NCI-H510A treated with DMSO at 0.1 percent for 48 hours (cell line): Measurements from ENCODE around the gene CARMIL1.
A peak's percentile ranks its signal among the peaks of the same experiment; 100 is the strongest.
"Not testable (repeated sequence)": the region's sequence is repeated elsewhere in the genome, so short reads cannot be mapped to it uniquely, and the experiment has no call there.

Experiments used
- DNase-seq: peaks from one replicate; lab custom pipeline; 2025; lab: John Stamatoyannopoulos, UW

Gene CARMIL1

GRCh38 chr6:25578538-25578937 lies 299.4 kb downstream of the CARMIL1 start:
- DNase-seq = no peak

GRCh38 chr6:25579391-25579883 lies 300.3 kb downstream of the CARMIL1 start:
- no peak for DNase-seq

DNA sequence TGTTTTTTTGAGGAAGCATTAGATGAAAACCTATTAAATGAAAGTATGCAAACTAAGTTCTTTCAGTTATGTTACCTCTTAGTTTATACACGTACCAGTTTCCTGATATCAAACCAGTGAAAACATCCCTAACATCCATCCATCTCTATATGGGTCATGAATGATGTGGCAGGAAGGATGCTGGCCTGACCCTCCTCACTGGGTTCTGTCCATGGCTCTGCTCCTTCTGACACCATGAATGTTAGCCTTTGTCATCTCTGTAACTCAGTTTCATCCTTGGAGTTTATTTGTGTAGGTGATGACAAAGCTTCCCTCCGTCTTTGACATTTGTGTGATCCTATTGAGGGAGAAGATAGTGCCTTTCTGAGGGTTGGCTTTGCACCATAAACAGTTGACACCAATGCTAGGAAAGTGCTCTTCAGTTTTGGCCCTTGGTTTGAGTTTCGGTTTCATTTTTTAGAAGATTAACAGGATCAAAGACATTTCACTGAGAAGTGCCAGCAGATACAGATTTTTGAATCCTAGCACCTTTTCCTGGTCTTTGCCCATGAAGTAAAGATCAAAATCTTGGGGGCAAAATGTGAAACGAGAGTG lies 300.8 kb downstream of the CARMIL1 start:
- no peak for DNase-seq

- no peak for DNase-seq
Measured at GRCh38 chr6:25582101-25582500, 302.9 kb downstream of the CARMIL1 start.

GRCh38 chr6:25583099-25583498 lies 303.9 kb downstream of the CARMIL1 start:
- DNase-seq = no peak

GRCh38 chr6:25583906-25584305 lies 304.7 kb downstream of the CARMIL1 start:
- no peak for DNase-seq

DNA sequence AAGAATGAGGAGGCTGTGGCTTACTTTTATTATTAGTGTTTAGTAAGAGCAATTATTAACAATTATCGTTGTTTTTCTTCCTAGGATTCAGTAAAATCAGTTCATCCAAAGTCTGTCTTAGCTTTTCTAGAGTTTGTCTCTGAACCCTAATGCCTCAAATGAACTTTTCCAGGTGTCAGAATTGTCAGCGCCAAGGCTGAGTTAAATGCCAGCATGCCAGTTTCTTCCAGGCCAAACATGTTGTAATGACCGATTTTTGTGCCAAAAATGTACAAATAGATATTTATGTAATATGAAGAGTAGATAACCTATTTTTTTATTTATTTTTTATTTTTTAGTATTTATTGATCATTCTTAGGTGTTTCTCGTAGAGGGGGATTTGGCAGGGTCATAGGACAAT lies 306.1 kb downstream of the CARMIL1 start:
- DNase-seq = no peak

DNA sequence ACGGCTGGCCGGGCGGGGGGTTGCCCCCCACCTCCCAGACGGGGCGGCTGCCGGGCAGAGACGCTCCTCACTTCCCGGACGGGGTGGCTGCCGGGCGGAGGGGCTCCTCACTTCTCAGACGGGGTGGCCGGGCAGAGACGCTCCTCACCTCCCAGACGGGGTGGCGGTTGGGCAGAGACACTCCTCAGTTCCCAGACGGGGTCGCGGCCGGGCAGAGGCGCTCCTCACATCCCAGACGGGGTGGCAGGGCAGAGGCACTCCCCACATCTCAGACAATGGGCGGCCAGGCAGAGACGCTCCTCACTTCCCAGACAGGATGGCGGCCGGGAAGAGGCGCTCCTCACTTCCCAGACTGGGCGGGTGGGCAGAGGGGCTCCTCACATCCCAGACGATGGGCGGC lies 306.9 kb downstream of the CARMIL1 start:
- not testable (repeated sequence) for DNase-seq

DNA sequence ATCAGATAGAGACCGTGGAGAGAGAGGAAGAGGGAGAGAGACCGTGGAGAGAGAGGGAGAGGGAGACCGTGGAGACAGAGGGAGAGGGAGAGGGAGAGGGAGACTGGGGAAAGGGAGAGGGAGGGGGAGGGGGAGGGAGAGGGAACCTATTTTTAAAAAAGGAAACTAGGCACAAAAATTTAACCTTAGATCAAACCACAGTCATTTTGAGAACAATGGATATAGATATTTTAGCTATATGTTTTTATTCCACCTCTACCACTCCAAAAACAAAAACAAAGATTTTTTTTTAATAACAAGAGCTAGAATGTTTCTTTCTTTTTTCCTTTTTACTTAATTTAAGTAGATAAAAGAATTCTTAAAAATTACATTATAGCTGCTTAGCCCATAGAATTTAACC lies 307.8 kb downstream of the CARMIL1 start:
- DNase-seq = no peak

DNA sequence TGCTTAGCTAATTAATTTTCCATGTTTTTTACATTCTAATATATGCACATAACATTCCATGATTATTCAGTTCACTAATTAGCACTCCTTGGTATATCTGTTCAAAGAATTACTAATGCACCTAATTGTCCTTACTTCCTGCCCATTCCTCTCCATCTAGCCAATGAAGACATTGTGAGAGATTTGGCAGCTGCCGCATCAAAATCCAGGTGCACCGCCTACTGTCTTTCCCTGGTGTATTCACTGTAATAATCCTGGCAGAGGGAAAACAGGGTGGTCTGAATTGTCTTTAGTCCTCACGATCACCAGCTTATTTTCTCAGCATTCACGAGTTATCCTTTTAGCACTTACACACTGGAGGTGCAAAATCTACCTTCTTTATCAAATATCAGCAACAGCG lies 311.8 kb downstream of the CARMIL1 start:
- DNase-seq = no peak

DNA sequence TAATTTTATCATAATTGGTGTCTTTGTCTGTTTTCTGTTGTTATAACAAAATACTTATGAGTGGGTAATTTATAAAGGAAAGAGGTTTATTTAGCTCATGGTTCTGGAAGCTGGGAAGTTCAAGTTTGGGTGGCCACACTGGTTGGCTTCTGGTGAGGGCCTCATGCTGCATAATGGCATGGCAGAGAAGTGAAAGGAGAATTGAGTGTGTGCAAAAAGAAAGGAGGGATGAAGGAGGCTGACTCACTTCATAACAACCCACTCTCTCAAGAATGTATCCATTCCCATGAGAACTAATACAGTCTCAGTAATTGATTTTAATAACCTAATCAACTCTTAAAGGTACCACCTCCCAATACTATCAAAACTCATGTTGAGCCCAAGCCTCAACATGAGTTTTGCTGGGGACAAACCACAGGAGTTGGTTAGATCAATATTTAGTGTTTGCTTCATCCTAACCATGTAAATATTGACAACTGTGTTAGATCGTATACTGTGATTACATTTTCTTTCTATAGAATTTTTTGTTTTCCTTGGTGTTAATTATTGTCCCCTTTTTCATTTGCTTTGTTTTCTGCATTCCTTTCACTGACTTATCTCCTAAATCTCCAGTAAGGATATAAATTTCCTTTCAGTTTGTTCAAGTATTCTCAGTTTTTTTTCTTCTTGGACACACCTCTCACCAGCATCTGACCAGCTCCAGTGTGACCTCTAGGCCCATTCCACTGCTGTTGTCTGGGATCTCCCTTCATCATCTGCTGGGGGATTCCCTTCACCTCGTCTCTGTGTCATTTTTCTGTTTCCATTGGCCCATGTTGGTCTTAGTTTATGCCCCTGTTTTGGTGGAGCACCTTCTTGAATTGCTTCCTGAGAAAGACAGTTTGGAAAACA lies 318.0 kb downstream of the CARMIL1 start:
- no peak for DNase-seq

- DNase-seq = no peak
Measured at GRCh38 chr6:25599516-25600085, 320.4 kb downstream of the CARMIL1 start.

GRCh38 chr6:25601800-25602673 lies 322.9 kb downstream of the CARMIL1 start:
- DNase-seq = peak; percentile 92

GRCh38 chr6:25602674-25602982 lies 323.5 kb downstream of the CARMIL1 start:
- no peak for DNase-seq

- DNase-seq = no peak
Measured at GRCh38 chr6:25603251-25603650, 324.1 kb downstream of the CARMIL1 start.

DNA sequence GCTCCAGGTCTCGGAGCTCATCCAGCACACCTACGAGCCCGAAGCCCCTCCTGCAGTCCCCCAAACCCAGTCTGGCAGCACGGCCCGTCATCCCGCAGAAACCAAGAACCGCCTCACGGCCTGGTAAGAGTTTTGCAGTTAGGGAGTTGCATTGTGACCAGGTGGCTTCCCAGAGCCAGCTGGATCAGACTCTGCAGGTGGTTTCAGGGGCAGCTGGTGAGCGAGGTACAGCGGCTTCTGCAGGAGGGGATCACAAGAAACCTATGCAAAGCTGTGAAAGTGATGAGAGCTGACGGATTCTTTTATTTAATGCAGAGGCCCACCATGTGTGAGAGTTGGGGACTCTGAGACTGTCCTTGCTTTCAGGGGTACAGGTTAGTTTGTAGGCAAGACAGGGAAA lies 327.0 kb downstream of the CARMIL1 start:
- peak; percentile 43 for DNase-seq

DNA sequence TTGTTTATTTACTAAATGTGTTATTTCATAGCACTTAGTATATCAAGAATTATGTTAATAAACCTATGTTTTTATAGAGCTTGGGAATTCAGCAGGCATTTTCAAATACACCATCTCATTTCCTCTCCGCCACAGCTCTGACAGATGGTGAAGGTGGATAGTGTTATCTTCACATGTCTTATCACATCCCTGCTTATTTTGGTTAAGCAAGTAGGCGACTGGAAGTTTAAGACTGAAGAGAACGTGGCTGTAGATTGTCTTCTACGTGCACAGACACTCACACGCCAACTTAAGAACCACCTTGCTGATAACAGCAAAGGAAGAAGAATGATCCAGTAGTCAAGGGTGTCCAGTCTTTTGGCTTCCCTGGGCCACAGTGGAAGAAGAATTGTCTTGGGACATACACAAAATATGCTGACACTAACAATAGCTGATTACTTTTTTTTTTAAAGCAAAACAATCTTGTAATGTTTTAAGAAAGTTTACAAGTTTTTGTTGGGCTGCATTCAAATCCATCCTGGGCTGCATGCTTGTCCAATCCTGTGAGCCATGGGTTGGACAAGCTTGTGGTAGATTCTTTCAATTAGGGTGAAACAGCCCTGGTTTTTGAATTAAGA lies 329.5 kb downstream of the CARMIL1 start:
- DNase-seq = no peak

GRCh38 chr6:25612666-25613065 lies 333.5 kb downstream of the CARMIL1 start:
- no peak for DNase-seq

DNA sequence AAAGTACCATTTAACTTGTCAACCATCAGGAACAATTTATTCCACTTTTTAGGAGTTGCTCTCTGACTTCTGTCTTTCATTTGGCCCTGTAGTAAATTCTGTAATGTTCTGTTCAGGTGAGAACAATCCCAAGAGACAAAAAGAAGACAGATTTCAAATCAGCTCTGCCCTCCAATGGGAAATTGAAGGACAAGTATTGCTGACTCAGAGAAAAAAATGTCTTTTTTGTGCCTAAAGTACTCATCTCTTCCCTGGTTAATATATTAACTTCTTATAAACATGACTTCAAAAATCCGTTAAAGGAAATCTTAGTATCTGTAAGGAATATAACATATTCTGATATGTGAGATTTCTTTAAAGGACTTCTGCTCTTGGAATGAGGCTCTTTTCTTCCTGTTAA lies 334.2 kb downstream of the CARMIL1 start:
- no peak for DNase-seq

GRCh38 chr6:25614052-25614451 lies 334.9 kb downstream of the CARMIL1 start:
- DNase-seq = no peak

- DNase-seq = no peak
Measured at GRCh38 chr6:25615471-25615870, 336.3 kb downstream of the CARMIL1 start.

- no peak for DNase-seq
Measured at GRCh38 chr6:25617997-25618396, 338.8 kb downstream of the CARMIL1 start.
